Endothelial cell of umbilical vein (primary cell): Measurements from ENCODE around the gene KIFC3. TPM values are rescaled to one million over a fixed set of nuclear protein-coding genes. Genes with fewer than 3 reads are reported as not detected.

Experiments
- BruUV-seq: library from RNA; stranded (reverse); fragments of 400-500 nt; replicated peaks from 2 replicates; lab custom pipeline; 2021; lab: Mats Ljungman, UMichigan
- CTCF ChIA-PET: fragments of 300-600, 350-600 bp; sonication (Branson Sonifier 250); formaldehyde crosslinking; loops from one replicate; lab custom pipeline; 2021; ENCODE audit warnings: antibody characterized with exemption, inconsistent platforms; lab: Charles Lee
- POLR2A ChIA-PET: fragments of 300-600, 350-600 bp; sonication (Branson Sonifier 250); formaldehyde crosslinking; loops from one replicate; lab custom pipeline; 2021; ENCODE audit warnings: antibody characterized with exemption, inconsistent platforms; lab: Charles Lee
- DNase-seq: peaks from one replicate; pipeline ENCODE4 v3.0.0-alpha.2; 2011; ENCODE audit warnings: low read depth, low spot score
- FAIRE-seq: peaks from 2 replicates; lab custom pipeline; 2011; peaks lifted over from hg19 to GRCh38; lab: Jason Lieb, UNC
- H2AFZ ChIP-seq: 2 replicates; pipeline ENCODE4 v1.6.0; 2012; ENCODE audit warnings: low read depth, low read length, control low read depth, inconsistent platforms
- H3K27ac ChIP-seq: 2 replicates; pipeline ENCODE4 v1.5.1; 2011; ENCODE audit warnings: low read depth, mild to moderate bottlenecking, control low read depth, low read length, moderate library complexity; ENCODE audit not compliant: insufficient read depth
- H3K27me3 ChIP-seq, 2 experiments: 2 replicates each; pipeline versions ENCODE4 v1.6.0 to v1.6.1; 2011; ENCODE audit warnings: low read length in 2 of 2, mixed read lengths in 1 of 2; ENCODE audit not compliant: control insufficient read depth in 2 of 2, insufficient read depth in 2 of 2
- H3K36me3 ChIP-seq, 2 experiments: 2 replicates in 1 of 2; 3 replicates in 1 of 2; pipeline ENCODE4 v1.5.1; 2011; ENCODE audit warnings: low read length in 2 of 2, mild to moderate bottlenecking in 1 of 2, moderate library complexity in 1 of 2; ENCODE audit not compliant: control insufficient read depth in 2 of 2, insufficient read depth in 2 of 2; ENCODE audit errors: extremely low read depth in 1 of 2
- H3K4me1 ChIP-seq: 3 replicates; pipeline ENCODE4 v1.5.1; 2011; ENCODE audit warnings: mild to moderate bottlenecking, low read length; ENCODE audit not compliant: control insufficient read depth, insufficient read depth; ENCODE audit errors: extremely low read depth
- H3K4me2 ChIP-seq: 2 replicates; pipeline ENCODE4 v1.6.1; 2011; ENCODE audit warnings: low read length, control low read depth, mixed read lengths; ENCODE audit not compliant: insufficient read depth
- H3K4me3 ChIP-seq, 3 experiments: fragments of 200-600 bp in 1 of 3; sonication (generic), shearing (Covaris generic) in 1 of 3; replicated peaks in 1 of 3; 2 replicates each; pipeline ENCODE4 v1.5.1; 2011 to 2016; ENCODE audit warnings: control low read depth in 3 of 3, low read length in 3 of 3, mild to moderate bottlenecking in 2 of 3, inconsistent platforms in 1 of 3, low read depth in 1 of 3, moderate library complexity in 1 of 3; ENCODE audit not compliant: insufficient read depth in 1 of 3
- H3K79me2 ChIP-seq: 2 replicates; pipeline ENCODE4 v1.6.0; 2012; ENCODE audit warnings: low read length, inconsistent platforms; ENCODE audit not compliant: control insufficient read depth, insufficient read depth
- H3K9ac ChIP-seq: replicated peaks from 2 replicates; pipeline ENCODE3; 2011; ENCODE audit warnings: low read length, control low read depth; ENCODE audit not compliant: insufficient read depth; ENCODE audit errors: extremely low read depth
- H3K9me1 ChIP-seq: replicated peaks from 3 replicates; pipeline ENCODE4 v1.6.0; 2011; ENCODE audit warnings: mild to moderate bottlenecking, low read length; ENCODE audit not compliant: control insufficient read depth, insufficient read depth; ENCODE audit errors: extremely low read depth
- H3K9me3 ChIP-seq: replicated peaks from 2 replicates; pipeline ENCODE4 v1.5.1; 2012; ENCODE audit warnings: low read length, inconsistent platforms; ENCODE audit not compliant: control insufficient read depth, insufficient read depth
- H4K20me1 ChIP-seq: replicated peaks from 2 replicates; pipeline ENCODE3; 2011; ENCODE audit warnings: mild to moderate bottlenecking, low read length; ENCODE audit not compliant: control insufficient read depth, insufficient read depth; ENCODE audit errors: extremely low read depth
- EZH2 ChIP-seq: IDR thresholded peaks from 2 replicates; pipeline ENCODE4 v1.6.1; 2012; ENCODE audit warnings: borderline replicate concordance, low read depth, mild to moderate bottlenecking, moderate library complexity, low read length, inconsistent platforms; ENCODE audit not compliant: severe bottlenecking
- FOS ChIP-seq: IDR thresholded peaks from 2 replicates; pipeline ENCODE4 v1.6.1; 2011; ENCODE audit warnings: mild to moderate bottlenecking, low read length, moderate library complexity, borderline replicate concordance; ENCODE audit not compliant: insufficient read depth
- GATA2 ChIP-seq: IDR thresholded peaks from 2 replicates; pipeline ENCODE4 v1.7.0; 2011; ENCODE audit warnings: low read depth, mild to moderate bottlenecking, moderate library complexity, mixed read lengths, low read length; ENCODE audit not compliant: insufficient read length, insufficient read depth
- JUN ChIP-seq: IDR thresholded peaks from 2 replicates; pipeline ENCODE4 v1.6.1; 2011; ENCODE audit warnings: borderline replicate concordance, low read depth; ENCODE audit not compliant: insufficient read length, insufficient read depth
- MYC ChIP-seq: IDR thresholded peaks from one replicate; pipeline ENCODE4 v1.6.1; 2011; ENCODE audit warnings: mild to moderate bottlenecking, low read depth, low read length
- POLR2A ChIP-seq: IDR thresholded peaks from 2 replicates; pipeline ENCODE4 v1.6.1; 2012; ENCODE audit warnings: low read depth, mild to moderate bottlenecking, control low read depth, low read length
- POLR2AphosphoS5 ChIP-seq: IDR thresholded peaks from 2 replicates; pipeline ENCODE4 v1.6.1; 2012; ENCODE audit warnings: low read depth, mild to moderate bottlenecking, control low read depth, low read length, moderate library complexity; ENCODE audit not compliant: insufficient read depth
- dilution Hi-C: fragments of 300-500 bp; cut with MboI; formaldehyde crosslinking; loops from one replicate; pipeline ENCODE4 v1.15.0; 2019; ENCODE audit warnings: low sequenced_read_pairs; ENCODE audit not compliant: extremely low pct_ligation_motif_present
- intact Hi-C: fragments of 100-400 bp; cut with micrococcal nuclease; formaldehyde crosslinking; loops from one replicate; pipeline ENCODE4 v1.10.0; 2022
- polyA plus RNA-seq, 4 experiments: library from polyadenylated mRNA; depleted of rRNA in 3 of 4; stranded (reverse) in 3 of 4; unstranded in 1 of 4; fragments of >200 nt; gene quantifications; 2 replicates each; pipeline versions ENCODE4 v1.2.1 to v1.2.3, GENCODE V29; 2011 to 2012; ENCODE audit warnings: missing spikeins in 1 of 4
- total RNA-seq: library from RNA; stranded (reverse); gene quantifications from 2 replicates; pipeline ENCODE4 v1.2.3, GENCODE V29; 2021
- TF ChIP-seq, protein P1 (sequence below), 2 donors: IDR thresholded peaks; 1 replicate in 1 of 2; 2 replicates in 1 of 2; pipeline ENCODE4 v1.5.1; 2011; ENCODE audit warnings: low read length in 2 of 2, mild to moderate bottlenecking in 2 of 2, moderate library complexity in 2 of 2, control low read depth in 1 of 2, inconsistent platforms in 1 of 2, low read depth in 1 of 2; ENCODE audit not compliant: insufficient read depth in 1 of 2; ENCODE audit errors: extremely low read depth in 1 of 2
- TF ChIP-seq, protein P2 (sequence below): IDR thresholded peaks from 2 replicates; pipeline ENCODE4 v1.6.1; 2011; ENCODE audit not compliant: insufficient read depth, insufficient read length

KIFC3 gene
- total and polyA plus RNA-seq, 2 donors (not counting 3 experiments of a cell fraction or from before 2014, with no cell fraction given) = 36.3 to 62.2 TPM

DNA sequence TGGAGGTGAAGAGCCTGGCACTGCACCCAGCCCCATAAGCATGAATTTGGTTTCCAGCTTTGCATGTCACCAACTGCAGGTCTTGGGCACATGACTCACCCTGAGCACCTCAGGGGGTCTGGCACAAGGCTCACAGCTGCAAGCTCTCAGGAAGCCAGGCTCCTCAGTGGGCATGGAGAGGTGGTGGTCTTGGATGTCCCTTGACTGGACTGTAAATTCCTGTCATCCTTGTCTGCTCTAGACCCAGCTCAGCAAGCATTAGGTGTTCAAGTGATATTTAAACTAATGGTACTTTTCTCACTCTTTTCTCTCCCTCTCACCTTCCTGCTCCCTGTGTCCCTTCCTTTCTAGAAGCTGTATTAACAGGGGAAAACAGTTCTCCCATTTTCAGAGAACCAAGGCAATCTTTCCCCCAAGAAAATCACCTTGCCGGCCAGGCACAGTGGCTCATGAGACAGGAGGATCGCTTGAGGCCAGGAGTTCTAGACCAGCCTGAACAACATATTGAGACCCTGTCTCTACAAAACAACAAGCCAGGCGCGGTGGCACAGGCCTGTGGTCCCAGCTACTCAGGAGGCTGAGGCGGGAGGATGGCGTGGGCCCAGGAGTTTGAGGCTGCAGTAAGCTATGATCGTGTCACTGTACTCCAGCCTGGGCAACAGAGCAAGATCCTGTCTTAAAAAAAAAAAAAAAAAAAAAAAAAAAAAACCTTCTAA lies 5.1 kb upstream of the KIFC3 start:
- POLR2A ChIA-PET = no interaction called here
- FAIRE-seq = no peak

More for the DNA sequence above, 5.1 kb upstream of the KIFC3 start:
- H3K4me1 ChIP-seq = peaks cover 25% of the 10 kb centered on the region
- no peak overlapping the region for H3K4me2 ChIP-seq
- dilution Hi-C loops = no loop called here
- H3K9ac ChIP-seq = no peak overlapping the region
- no peaks in the 10 kb centered on the region for H3K9me1 ChIP-seq
- no peak for TF ChIP-seq FOS
- TF ChIP-seq POLR2AphosphoS5 = no peak
- TF ChIP-seq, protein P1, sequence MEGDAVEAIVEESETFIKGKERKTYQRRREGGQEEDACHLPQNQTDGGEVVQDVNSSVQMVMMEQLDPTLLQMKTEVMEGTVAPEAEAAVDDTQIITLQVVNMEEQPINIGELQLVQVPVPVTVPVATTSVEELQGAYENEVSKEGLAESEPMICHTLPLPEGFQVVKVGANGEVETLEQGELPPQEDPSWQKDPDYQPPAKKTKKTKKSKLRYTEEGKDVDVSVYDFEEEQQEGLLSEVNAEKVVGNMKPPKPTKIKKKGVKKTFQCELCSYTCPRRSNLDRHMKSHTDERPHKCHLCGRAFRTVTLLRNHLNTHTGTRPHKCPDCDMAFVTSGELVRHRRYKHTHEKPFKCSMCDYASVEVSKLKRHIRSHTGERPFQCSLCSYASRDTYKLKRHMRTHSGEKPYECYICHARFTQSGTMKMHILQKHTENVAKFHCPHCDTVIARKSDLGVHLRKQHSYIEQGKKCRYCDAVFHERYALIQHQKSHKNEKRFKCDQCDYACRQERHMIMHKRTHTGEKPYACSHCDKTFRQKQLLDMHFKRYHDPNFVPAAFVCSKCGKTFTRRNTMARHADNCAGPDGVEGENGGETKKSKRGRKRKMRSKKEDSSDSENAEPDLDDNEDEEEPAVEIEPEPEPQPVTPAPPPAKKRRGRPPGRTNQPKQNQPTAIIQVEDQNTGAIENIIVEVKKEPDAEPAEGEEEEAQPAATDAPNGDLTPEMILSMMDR (IDR thresholded peaks at IDR 0.05; ENCODE audit: extremely low read depth in 1 of 2, insufficient read depth in 1 of 2, low read depth in 1 of 2, low read length in 2 of 2) = no peak
- no peak for TF ChIP-seq JUN
- no peak for TF ChIP-seq POLR2A
- TF ChIP-seq GATA2 = no peak
- TF ChIP-seq EZH2 = no peak
- no peak for TF ChIP-seq MYC
- TF ChIP-seq, protein P2, sequence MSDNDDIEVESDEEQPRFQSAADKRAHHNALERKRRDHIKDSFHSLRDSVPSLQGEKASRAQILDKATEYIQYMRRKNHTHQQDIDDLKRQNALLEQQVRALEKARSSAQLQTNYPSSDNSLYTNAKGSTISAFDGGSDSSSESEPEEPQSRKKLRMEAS = no peak
- H4K20me1 ChIP-seq = no peaks in the 10 kb centered on the region
- intact Hi-C loops = no loop called here
- H3K9me3 ChIP-seq = no peaks in the 10 kb centered on the region
- no peak overlapping the region for H2AFZ ChIP-seq
- CTCF ChIA-PET = interaction anchor here (0.7 to 1.4 kb wide), 5 partner anchors 9 to 450 kb away, joined by 3 to 6 read pairs (median 4); no protein-coding TSS in a partner anchor
- no peaks in the 10 kb centered on the region for H3K27me3 ChIP-seq
- no peaks in the 10 kb centered on the region for H3K79me2 ChIP-seq
- H3K36me3 ChIP-seq = no peaks in the 10 kb centered on the region
- H3K27ac ChIP-seq = no peak overlapping the region
- no peak overlapping the region for H3K4me3 ChIP-seq
- DNase-seq = no peak
- no TSS peak for BruUV-seq
